Esophagus squamous epithelium (tissue), 5 donors: Measurements from ENCODE around the gene NCF2. TPM values are rescaled to one million over a fixed set of nuclear protein-coding genes. Genes with fewer than 3 reads are reported as not detected.

Experiments used
- DNase-seq: peaks from one replicate; lab custom pipeline; 2025; lab: John Stamatoyannopoulos, UW
- H3K27ac ChIP-seq, 4 donors: fragments of 200-600 bp; sonication (generic); one replicate each; pipeline ENCODE4 v1.5.1; 2016 to 2019; ENCODE audit warnings: mild to moderate bottlenecking in 1 of 4
- H3K27me3 ChIP-seq, 4 donors: fragments of 200-600 bp; sonication (generic); 1 replicate in 3 of 4; 2 replicates in 1 of 4; pipeline versions ENCODE4 v1.5.1 to v1.6.0; 2017 to 2021; ENCODE audit warnings: antibody characterized with exemption in 1 of 4
- H3K36me3 ChIP-seq, 3 donors: fragments of 200-600 bp; sonication (generic); one replicate each; pipeline ENCODE4 v1.5.1; 2016 to 2019
- H3K4me1 ChIP-seq, 3 donors: fragments of 200-600 bp; sonication (generic); one replicate each; pipeline ENCODE4 v1.5.1; 2017 to 2019
- H3K4me3 ChIP-seq, 4 donors: fragments of 200-600 bp; sonication (generic); 1 replicate in 3 of 4; 2 replicates in 1 of 4; pipeline ENCODE4 v1.5.1; 2016 to 2019; ENCODE audit warnings: mild to moderate bottlenecking in 2 of 4, moderate library complexity in 1 of 4
- H3K9me3 ChIP-seq, 3 donors: fragments of 200-600 bp; sonication (generic); one replicate each; pipeline ENCODE4 v1.5.1; 2016 to 2019
- CTCF ChIP-seq, 6 experiments: fragments of 450-650 bp in 4 of 6; fragments of 200-600 bp in 2 of 6; sonication (generic) in 2 of 6; IDR thresholded peaks; one replicate each; pipeline ENCODE4 v1.5.1; 2016 to 2019; ENCODE audit warnings: antibody characterized with exemption in 6 of 6, mild to moderate bottlenecking in 4 of 6, moderate library complexity in 4 of 6
- POLR2A ChIP-seq, 4 donors: fragments of 450-650 bp; IDR thresholded peaks; one replicate each; pipeline ENCODE4 v1.6.1; 2017; ENCODE audit warnings: antibody characterized with exemption in 4 of 4, mild to moderate bottlenecking in 4 of 4, moderate library complexity in 3 of 4
- WGBS, 2 donors: methylation state at CpG; one replicate each; pipeline ENCODE4 v1.1.5; 2018; 5-methylcytosine and 5-hydroxymethylcytosine counted together
- intact Hi-C: fragments of 100-400 bp; cut with DNase I; formaldehyde crosslinking; loops from one replicate; pipeline ENCODE4 v1.15.0; 2022
- total RNA-seq, 4 donors: library from RNA; depleted of rRNA; stranded (reverse); fragments of >200 nt; gene quantifications; one replicate each; pipeline ENCODE4 v1.1.0, GENCODE V29; 2016
- donor health status: DM: yes; HTN: yes; CAD: no.

Gene NCF2
- total RNA-seq, 4 donors from 2014 or later = 8.1 to 23.1 (median 14.3) TPM

GRCh38 chr1:183572721-183573120, 17.5 kb downstream of the NCF2 start:
- no peak for TF ChIP-seq POLR2A (IDR thresholded peaks at IDR 0.05)
- no peak for TF ChIP-seq CTCF (IDR thresholded peaks at IDR 0.05)
- Histone ChIP-seq H3K27me3 (no peaks in the 10 kb centered on the region), H3K9me3 (no peaks in the 10 kb centered on the region), H3K4me1 (peaks cover 0 to 10% (median 0%) of the 10 kb centered on the region in 3 donors), H3K4me3 (no peak overlapping the region), H3K36me3 (no peaks in the 10 kb centered on the region), H3K27ac (no peak overlapping the region)
- no peak for DNase-seq
- 60% methylated on average over 1 of the region's 1 CpG; no CpG with 5 or more reads in 1 of the 2 donors for WGBS, 2 donors
- intact Hi-C loops = no loop called here

- no peak overlapping the region for H3K4me3 ChIP-seq
- DNase-seq = no peak
- H3K27ac ChIP-seq = no peak overlapping the region
- intact Hi-C loops = no loop called here
- no peaks in the 10 kb centered on the region for H3K27me3 ChIP-seq
- no peak for TF ChIP-seq CTCF (IDR thresholded peaks at IDR 0.05)
- no peak for TF ChIP-seq POLR2A (IDR thresholded peaks at IDR 0.05)
- 82 to 90% methylated on average over 4 of the region's 4 CpGs for WGBS, 2 donors
- H3K4me1 ChIP-seq = peaks cover 0 to 18% (median 4%) of the 10 kb centered on the region in 3 donors
- H3K36me3 ChIP-seq = no peaks in the 10 kb centered on the region
- H3K9me3 ChIP-seq = no peaks in the 10 kb centered on the region
Observed at GRCh38 chr1:183571678-183572268, 18.5 kb downstream of the NCF2 start.

DNA sequence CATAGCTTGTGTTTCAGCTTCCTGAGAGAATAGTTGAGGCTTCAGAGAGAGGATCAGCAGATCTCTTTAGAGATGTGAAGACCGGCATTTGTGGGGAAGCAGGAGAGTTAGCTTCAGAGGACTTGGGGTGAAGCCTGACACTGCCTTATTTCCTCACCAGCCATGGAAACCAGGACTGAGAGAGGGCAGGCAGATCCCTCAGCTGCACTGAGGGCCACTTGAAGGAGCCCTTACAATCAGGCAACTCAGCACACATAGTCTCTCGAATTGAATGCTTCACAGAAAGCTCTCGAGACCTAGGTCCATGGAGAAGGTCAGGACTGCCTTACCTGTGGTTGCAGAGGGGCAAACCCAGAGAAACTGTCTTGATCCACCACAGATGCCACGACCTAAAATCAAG, 19.8 kb downstream of the NCF2 start:
- Histone ChIP-seq H3K9me3 (no peaks in the 10 kb centered on the region), H3K4me1 (peaks cover 0 to 15% (median 4%) of the 10 kb centered on the region in 3 donors), H3K27ac (no peak overlapping the region), H3K36me3 (no peaks in the 10 kb centered on the region), H3K27me3 (no peaks in the 10 kb centered on the region), H3K4me3 (no peak overlapping the region)
- TF ChIP-seq CTCF (IDR thresholded peaks at IDR 0.05) = no peak
- no peak for DNase-seq
- WGBS, 2 donors = 68 to 90% methylated on average over 3 to 4 of the region's 4 CpGs
- intact Hi-C loops = no loop called here

DNA sequence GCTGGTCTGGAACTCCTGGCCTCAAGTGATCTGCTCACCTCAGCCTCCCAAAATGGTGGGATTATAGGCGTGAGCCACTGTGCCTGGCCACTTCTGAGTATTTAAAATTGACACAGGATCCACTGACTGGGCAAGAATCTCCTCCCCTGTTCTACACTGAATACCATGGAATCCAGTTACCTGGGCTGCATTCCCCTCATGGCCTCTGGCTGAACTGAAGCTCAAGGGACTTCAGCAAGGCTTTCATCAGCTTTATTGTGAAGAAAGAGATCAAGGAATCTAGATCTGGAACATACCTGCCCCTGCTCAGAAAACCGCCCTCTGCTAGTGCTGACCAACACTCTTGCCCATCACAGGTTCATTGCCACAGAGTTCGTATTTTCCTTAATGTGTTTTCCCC, 20.5 kb downstream of the NCF2 start:
- intact Hi-C loops = no loop called here
- H3K4me3 ChIP-seq = no peak overlapping the region
- no peak for TF ChIP-seq CTCF (IDR thresholded peaks at IDR 0.05)
- TF ChIP-seq POLR2A (IDR thresholded peaks at IDR 0.05) = no peak
- H3K36me3 ChIP-seq = no peaks in the 10 kb centered on the region
- no peaks in the 10 kb centered on the region for H3K27me3 ChIP-seq
- no peak for DNase-seq
- no peaks in the 10 kb centered on the region for H3K9me3 ChIP-seq
- H3K4me1 ChIP-seq = peaks cover 0 to 10% (median 4%) of the 10 kb centered on the region in 3 donors
- H3K27ac ChIP-seq = peak overlapping the region in 1 of 4 donors; percentile 16
- 83 to 92% methylated on average over 3 of the region's 3 CpGs for WGBS, 2 donors

DNA sequence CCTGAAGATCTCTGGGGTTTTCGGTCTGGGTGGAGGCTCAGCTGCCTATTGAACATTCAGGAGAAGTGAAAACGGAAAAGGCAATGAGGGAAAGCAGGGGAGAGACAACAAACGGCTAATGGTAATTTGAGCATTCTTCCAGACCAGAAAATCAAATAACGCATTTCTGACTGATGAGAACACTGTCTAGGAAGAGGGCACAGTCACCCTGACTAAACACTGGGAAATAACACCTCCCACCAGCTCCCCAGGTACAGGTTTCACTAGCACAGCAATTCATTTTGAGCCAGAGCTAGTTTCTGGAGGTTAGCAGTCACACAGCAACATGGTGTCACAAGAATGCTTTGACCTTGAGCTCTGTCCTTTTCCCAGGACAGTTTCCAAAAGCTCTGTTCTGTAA, 21.1 kb downstream of the NCF2 start:
- DNase-seq = no peak
- intact Hi-C loops = no loop called here
- WGBS, 2 donors = 67 to 79% methylated on average over 3 to 4 of the region's 4 CpGs

More for the DNA sequence above, 21.1 kb downstream of the NCF2 start:
- Histone ChIP-seq H3K9me3 (no peaks in the 10 kb centered on the region), H3K27ac (peak overlapping the region in 2 of 4 donors; percentile 24 to 36), H3K36me3 (no peaks in the 10 kb centered on the region), H3K4me1 (peaks cover 0 to 10% (median 4%) of the 10 kb centered on the region in 3 donors), H3K4me3 (no peak overlapping the region), H3K27me3 (no peaks in the 10 kb centered on the region)
- TF ChIP-seq POLR2A (IDR thresholded peaks at IDR 0.05) (no peak), CTCF (IDR thresholded peaks at IDR 0.05) (no peak)
